ENCODE measurements around the gene IL17REL.

The IL17REL gene

GRCh38 chr22:49956914-49957825 is 55.4 kb downstream of the IL17REL start:
- DNase-seq (ENCODE audit: low read depth in 2 of 2) = no peak

DNA sequence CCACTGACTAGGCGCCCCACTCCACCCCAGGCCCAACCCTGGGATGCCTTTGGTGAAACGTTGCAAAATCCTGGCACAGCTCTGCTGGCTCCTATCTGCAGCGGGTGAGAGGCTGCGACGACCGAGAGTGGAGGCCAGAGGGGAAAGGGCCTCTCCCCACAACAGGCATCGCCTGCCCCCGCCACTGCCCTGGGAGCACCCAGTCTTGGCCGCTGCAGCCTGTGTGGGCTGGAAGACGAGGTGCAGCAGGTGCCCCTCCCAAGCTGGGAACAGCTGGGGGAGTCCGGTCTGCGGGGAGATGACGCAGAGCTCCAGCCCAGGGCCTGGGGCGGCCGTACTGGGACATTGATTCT is 56.2 kb downstream of the IL17REL start:
- DNase-seq (ENCODE audit: low read depth in 2 of 2) = no peak

DNA sequence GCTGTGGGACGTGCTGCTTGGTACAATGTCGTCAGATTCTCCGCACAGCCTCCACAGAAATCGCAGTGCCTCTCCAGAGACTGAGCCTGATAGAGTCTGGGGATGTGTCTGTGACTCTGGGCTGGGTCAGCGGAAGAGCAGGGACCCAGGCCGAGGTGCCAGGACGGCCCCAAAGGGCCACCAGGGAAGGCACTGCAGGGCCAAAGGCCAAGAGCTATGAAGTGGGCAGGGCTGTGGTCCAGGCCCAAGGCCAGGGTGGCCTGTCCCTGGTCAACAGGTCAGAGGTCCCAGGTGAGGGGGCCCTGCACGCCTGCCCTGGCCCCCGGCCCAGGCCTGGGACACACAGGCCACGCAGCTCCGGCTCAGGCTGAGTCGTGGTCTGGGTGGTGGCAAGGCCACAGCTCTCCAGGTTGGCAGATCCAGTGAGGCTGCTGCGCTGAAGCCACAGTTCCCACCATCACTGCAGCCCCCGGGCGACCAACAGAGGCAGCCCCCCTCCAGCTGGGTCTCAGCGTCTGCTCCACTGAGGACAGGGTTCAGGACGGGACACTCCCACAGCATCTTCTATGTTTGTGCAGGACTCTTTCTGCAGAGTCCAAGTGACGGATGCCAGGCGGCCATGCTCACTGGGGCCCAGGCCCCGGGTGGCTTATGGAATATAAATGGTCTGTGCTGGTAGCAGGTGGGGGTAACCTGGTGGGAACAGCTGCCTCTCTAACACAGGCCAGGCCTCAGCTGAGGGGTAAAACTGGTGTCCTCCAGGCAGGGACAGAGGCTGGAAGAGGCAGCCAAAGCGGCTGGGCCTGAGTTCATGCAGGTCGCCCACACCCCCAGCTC is 56.8 kb downstream of the IL17REL start:
- no peak for DNase-seq (ENCODE audit: low read depth in 2 of 2)

GRCh38 chr22:49954991-49955580 is 57.5 kb downstream of the IL17REL start:
- no peak for DNase-seq (ENCODE audit: low read depth in 2 of 2)

- DNase-seq (ENCODE audit: low read depth in 2 of 2) = no peak
Observed at GRCh38 chr22:49954354-49954753, 58.2 kb downstream of the IL17REL start.

DNA sequence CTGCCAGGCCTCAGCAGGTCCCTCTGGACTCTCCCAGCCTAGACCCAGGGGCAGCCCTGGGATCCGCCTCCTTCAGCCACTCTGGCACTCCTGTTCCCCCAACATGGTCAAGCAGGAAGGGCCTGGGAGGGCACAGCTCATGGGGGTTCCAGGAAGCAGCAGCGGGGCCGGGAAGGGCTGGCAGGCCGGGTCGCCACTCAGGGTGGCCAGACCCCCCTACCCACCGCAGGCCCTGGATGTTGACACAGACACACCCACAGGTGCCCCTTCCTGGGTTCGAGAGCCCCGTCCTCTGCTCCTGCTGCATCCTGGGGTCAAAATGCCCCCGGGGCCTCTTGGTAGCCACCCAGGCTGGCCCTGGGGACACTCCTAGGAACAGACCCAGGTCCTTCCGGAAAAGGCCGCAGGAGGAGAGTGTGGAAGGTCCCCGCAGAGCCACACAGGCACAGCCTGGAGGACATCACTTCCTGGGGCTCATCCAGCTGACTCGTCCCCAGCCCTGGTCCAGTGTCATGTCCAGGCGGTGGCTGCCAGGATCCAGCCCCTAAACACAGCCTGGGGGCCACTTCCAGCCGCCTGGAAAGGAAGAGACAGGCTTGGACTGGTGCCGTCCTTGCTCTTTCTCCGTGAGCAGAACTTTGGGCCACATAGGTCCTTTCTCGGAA is 58.8 kb downstream of the IL17REL start:
- no peak for DNase-seq (ENCODE audit: low read depth in 2 of 2)

- DNase-seq (ENCODE audit: low read depth in 2 of 2) = no peak
Observed at GRCh38 chr22:49953027-49953679, 59.4 kb downstream of the IL17REL start.

GRCh38 chr22:49951986-49952896 is 60.3 kb downstream of the IL17REL start:
- DNase-seq (ENCODE audit: low read depth in 2 of 2) = no peak

GRCh38 chr22:49951678-49951985 is 60.9 kb downstream of the IL17REL start:
- DNase-seq (ENCODE audit: low read depth in 2 of 2) = no peak

DNA sequence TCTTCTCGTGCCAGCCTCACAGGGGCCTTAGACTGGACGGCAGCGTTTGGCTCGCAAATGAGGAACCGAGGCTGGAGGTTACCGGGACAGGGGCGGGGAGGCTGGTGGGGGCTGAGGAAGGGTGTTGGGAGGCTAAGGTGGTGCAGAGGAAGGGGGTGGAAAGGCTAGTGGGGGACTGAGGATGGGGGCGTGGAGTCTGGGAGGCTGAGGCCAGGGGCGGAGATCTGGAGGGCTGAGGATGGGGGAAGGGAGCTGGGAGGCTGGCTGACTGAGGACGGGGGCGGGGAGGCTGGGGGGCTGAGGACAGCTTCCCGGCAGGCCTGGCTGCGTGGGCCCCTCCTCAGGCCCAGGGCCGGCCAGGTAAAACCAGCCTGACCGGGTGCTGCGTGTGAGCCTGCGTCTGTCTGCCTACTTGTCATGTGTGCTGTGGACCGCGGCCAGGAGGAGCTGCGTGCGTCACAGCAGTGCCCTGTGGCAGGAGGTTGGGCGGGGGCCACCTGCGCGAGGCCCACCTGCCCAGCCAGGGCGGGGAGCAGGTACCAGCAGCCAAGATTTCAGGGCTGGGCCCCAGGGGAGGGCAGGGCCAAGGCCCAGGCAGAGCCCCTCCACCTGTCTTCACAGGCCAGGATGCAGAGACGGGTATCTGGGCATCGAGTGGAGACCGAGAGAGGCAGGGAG is 61.4 kb downstream of the IL17REL start:
- DNase-seq (ENCODE audit: low read depth in 2 of 2) = peak in 1 of 2 donors; percentile 75

DNA sequence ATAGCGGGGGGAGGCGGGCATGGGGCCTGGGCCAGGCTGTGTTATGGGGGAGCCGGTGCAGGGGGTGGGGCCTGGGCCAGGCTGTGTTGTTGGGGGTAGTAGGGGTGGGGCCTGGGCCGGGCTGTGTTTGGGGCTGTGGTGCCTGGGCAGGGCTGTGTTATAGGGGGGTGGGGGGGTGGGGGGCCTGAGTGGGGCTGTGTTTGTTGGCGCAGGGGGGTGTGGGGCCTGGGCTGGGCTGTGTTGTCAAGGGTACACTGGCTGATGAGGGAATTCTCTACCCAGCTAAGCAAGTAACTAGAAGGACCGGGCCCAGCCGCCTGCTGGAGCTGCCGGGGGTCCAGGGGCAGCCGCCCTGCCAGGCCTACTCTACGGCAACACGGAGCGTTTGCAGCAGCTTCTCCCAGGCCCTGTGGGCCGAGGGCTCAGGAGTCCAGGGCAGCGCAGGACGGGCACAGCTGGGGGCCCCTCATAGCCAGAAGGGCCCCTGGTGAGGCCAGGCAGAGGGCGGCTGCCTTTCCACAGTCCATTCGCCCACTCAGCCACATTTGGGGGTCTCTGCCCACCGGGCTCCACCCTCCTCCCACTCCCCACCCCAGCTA is 62.1 kb downstream of the IL17REL start:
- DNase-seq (ENCODE audit: low read depth in 2 of 2) = no peak

DNA sequence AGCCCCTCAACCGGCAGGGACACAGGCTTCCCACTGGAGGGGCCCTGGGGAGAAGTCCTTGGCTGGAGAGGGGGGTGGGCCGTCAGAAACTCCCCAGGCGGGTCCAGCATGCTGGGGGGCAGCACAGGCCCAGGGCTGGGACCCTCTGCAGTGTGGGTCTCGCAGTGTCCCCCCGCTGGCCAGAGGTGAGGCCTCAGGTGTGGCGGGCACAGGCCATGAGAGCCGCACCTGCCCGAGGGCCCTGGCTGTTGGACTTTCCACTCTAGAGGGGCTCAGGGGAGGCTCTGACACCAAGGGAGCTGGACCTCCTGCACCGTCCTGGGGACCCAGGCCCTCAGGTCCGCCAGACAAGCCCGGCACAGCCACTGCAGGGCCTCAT is 62.7 kb downstream of the IL17REL start:
- DNase-seq (ENCODE audit: low read depth in 2 of 2) = no peak

- DNase-seq (ENCODE audit: low read depth in 2 of 2) = no peak
Observed at GRCh38 chr22:49948958-49949913, 63.3 kb downstream of the IL17REL start.

DNA sequence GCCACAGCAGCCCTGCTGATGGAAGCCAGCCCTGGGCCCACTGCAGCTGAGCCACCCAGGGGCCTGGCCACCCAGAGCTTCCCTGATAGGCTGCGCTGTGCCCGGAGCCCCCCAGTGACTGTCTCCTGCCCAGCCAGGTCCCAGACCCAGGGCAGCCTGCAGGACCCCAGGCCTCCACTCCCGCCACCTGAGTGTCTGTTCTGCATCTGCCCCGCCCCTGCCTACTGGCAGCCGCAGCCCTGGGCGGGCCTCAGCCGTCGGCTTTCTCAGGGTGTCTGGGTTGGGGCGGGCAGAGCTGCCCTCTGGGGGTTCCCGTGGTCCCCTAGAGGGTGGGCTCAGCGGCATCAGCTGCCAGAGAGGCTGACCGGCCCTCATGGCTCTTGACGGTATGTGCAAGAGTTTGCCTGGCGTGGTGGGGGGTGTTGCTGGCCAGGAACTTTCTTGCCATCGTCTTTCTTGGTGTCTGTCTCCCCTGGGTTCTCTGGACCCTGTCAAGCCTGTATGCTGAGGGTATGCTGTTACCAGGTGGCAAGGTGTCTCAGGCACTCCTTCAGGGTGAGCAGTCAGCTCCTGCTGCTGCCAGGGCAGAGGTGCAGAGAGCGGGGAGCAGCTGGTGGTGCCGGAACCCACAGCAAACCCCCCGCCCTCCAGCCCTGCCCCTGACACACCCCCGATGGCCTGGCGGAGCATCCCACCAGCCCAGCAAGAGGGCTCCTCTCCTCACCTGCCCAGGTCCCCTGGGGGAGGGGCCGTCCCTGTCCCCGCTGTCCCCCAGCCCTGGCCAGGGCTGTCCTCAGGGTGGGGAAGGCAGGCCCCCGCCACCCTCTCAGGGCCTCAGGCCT is 64.2 kb downstream of the IL17REL start:
- no peak for DNase-seq (ENCODE audit: low read depth in 2 of 2)

- no peak for DNase-seq (ENCODE audit: low read depth in 2 of 2)
Observed at GRCh38 chr22:49947296-49947622, 65.3 kb downstream of the IL17REL start.

DNA sequence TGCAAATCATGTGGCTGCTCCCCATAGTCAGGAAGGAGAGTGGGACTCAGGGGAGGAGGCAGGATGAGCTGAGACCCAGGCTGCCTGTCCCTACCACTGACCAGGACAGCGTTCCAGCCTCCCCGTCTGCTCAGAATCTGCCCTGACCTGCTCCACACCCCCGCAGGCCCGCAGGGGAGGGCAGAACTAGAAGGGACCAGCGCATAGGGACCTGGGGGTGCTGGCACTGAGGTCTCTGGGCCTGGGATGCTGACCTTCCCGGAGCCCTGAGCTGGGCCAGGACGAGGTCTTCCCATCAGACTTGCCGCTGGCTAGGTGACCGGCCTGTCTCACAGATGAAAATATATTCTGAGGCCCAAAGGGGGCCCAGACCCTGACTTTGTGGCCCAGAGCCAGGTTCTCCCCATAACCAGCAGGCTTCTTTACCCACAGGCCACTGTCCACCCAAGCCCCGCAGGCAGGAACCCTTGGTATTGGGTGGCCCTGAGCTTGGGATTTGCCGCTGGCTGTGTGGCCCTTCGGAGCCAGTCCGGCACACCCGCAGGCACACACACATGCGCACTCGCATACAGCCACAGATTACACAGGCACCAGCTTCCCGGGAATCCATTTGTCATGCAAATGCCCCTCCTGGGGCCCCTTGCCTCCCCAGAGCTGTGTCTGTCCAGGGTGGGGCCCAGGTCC is 65.8 kb downstream of the IL17REL start:
- DNase-seq (ENCODE audit: low read depth in 2 of 2) = no peak
